ENCODE measurements around the gene TJP1. TPM values are rescaled to one million over a fixed set of nuclear protein-coding genes. Genes with fewer than 3 reads are reported as not detected.
A peak's percentile ranks its signal among the peaks of the same experiment; 100 is the strongest.

The TJP1 gene
- total RNA-seq, 4 donors from 2014 or later: 72.4 to 191 (median 136) TPM

- Histone ChIP-seq H3K27ac (no peak overlapping the region), H3K27me3 (no peaks in the 10 kb centered on the region), H3K36me3 (no peaks in the 10 kb centered on the region), H3K4me1 (no peaks in the 10 kb centered on the region), H3K9me3 (no peaks in the 10 kb centered on the region), H3K4me3 (no peak overlapping the region)
- intact Hi-C loops (cut with DNase I; ENCODE audit: low total_unique reads): no loop called here
- TF ChIP-seq CTCF (IDR thresholded peaks at IDR 0.05): no peak
- no peak for TF ChIP-seq POLR2A (IDR thresholded peaks at IDR 0.05)
- no peak for DNase-seq
These were observed 72.7 kb downstream of the TJP1 start for GRCh38 chr15:29749365-29750086.

- no peaks in the 10 kb centered on the region for H3K27me3 ChIP-seq
- H3K36me3 ChIP-seq: no peaks in the 10 kb centered on the region
- no peak for TF ChIP-seq POLR2A (IDR thresholded peaks at IDR 0.05)
- TF ChIP-seq CTCF (IDR thresholded peaks at IDR 0.05): peak; percentile 33 to 53 (median 36)
- H3K27ac ChIP-seq: no peak overlapping the region
- intact Hi-C loops (cut with DNase I; ENCODE audit: low total_unique reads): no loop called here
- H3K4me3 ChIP-seq: no peak overlapping the region
- H3K9me3 ChIP-seq: no peaks in the 10 kb centered on the region
- H3K4me1 ChIP-seq: no peaks in the 10 kb centered on the region
- DNase-seq: no peak
These were observed 74.3 kb downstream of the TJP1 start for GRCh38 chr15:29747837-29748417.

- Histone ChIP-seq H3K27me3 (no peaks in the 10 kb centered on the region), H3K9me3 (no peaks in the 10 kb centered on the region), H3K36me3 (no peaks in the 10 kb centered on the region), H3K4me1 (no peaks in the 10 kb centered on the region), H3K4me3 (no peak overlapping the region), H3K27ac (no peak overlapping the region)
- intact Hi-C loops (cut with DNase I; ENCODE audit: low total_unique reads): no loop called here
- TF ChIP-seq CTCF (IDR thresholded peaks at IDR 0.05) (no peak), POLR2A (IDR thresholded peaks at IDR 0.05) (no peak)
- no peak for DNase-seq
These were observed 78.8 kb downstream of the TJP1 start for GRCh38 chr15:29743475-29743874.

GRCh38 chr15:29740692-29741311 lies 81.5 kb downstream of the TJP1 start:
- Histone ChIP-seq H3K27ac (no peak overlapping the region), H3K36me3 (no peaks in the 10 kb centered on the region), H3K9me3 (no peaks in the 10 kb centered on the region), H3K27me3 (no peaks in the 10 kb centered on the region), H3K4me1 (no peaks in the 10 kb centered on the region), H3K4me3 (no peak overlapping the region)
- intact Hi-C loops (cut with DNase I; ENCODE audit: low total_unique reads): no loop called here
- no peak for DNase-seq
- TF ChIP-seq POLR2A (IDR thresholded peaks at IDR 0.05): no peak
- TF ChIP-seq CTCF (IDR thresholded peaks at IDR 0.05): no peak

- H3K9me3 ChIP-seq: no peaks in the 10 kb centered on the region
- H3K4me1 ChIP-seq: peaks cover 0 to 5% of the 10 kb centered on the region in 2 donors
- no peaks in the 10 kb centered on the region for H3K27me3 ChIP-seq
- peak overlapping the region in 1 of 2 donors; percentile 7 for H3K27ac ChIP-seq
- TF ChIP-seq CTCF (IDR thresholded peaks at IDR 0.05) (no peak), POLR2A (IDR thresholded peaks at IDR 0.05) (no peak)
- no peak overlapping the region for H3K4me3 ChIP-seq
- H3K36me3 ChIP-seq: no peaks in the 10 kb centered on the region
- intact Hi-C loops (cut with DNase I; ENCODE audit: low total_unique reads): no loop called here
- no peak for DNase-seq
These were observed 85.6 kb downstream of the TJP1 start for GRCh38 chr15:29736744-29737020.
